HG03066 (cell line): Measurements from ENCODE around the gene CAPN5.
"Not testable (repeated sequence)": the region's sequence is repeated elsewhere in the genome, so short reads cannot be mapped to it uniquely, and the experiment has no call there.

Experiments used
- ATAC-seq: cut with Tn5 transposase; IDR thresholded peaks from one replicate; pipeline ENCODE4 v1.9.1; 2021; ENCODE audit warnings: low read depth; ENCODE audit not compliant: unreplicated experiment

Gene CAPN5

DNA sequence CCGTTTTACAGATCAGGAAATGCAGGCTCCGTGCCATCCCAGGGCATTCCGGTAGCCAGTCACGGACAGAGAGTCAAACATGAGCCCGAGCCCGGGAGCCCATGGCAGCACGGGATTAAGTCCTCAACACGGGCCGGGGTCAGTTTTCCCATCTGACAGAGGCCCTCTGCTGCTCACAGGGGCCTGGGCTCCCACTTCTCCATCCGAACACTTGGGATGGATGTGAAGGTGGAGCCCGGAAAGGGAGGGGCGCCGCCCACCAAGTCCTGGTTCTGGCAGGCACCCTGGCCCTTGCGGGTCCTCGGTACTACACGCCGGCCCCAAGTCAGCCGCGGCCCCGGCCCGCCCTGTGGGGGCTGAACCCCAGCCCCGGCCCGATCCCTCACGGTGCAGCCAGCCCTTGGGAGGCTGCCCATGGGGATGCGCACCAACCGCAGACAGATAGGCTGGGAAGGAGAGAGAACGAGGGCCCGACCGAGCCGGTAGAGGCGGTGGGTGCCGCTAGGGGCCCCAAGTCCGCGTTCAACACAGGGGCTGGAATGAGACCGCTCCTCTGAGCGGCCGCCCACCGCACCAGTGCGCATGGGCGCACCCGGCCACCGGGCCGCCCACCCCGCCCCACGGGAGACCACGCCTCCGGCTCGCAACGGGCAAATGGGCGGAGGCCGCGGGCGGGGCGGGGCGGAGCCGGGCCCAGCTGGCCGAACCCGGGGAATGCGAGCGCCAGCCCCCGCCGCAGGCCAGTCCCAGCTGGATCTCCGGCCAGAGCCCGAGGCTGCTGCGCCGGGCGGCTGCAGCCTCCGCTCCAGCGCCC is at the start of gene CAPN5:
CAPN5 (plus strand) TSS at position 743 of the 814 bp plus-strand sequence. CDS start 17,916 bp downstream, outside the sequence.
- ATAC-seq = peak; percentile 79

DNA sequence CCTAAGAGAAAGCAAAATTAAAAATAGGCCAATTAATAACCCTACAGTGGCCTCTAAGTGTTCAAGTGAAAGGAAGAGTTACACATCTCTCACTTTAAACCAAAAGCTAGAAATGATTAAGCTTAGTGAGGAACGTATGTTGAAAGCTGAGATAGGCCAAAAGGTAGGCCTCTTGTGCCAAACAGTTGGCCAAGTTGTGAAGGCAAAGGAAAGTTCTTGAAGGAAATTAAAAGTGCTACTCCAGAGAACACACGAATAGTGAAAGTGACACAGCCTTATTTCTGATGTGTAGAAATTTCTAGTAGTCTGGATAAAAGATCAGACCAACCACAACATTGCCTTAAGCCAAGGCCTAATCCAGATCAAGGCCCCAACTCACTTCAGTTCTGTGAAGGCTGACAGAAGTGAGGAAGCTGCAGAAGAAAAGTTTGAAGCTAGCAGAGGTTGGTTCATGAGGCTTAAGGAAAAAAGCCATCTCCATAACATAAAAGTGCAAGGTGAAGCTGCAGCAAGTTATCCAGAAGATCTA is 48.3 kb upstream of the CAPN5 start:
- not testable (repeated sequence) for ATAC-seq

DNA sequence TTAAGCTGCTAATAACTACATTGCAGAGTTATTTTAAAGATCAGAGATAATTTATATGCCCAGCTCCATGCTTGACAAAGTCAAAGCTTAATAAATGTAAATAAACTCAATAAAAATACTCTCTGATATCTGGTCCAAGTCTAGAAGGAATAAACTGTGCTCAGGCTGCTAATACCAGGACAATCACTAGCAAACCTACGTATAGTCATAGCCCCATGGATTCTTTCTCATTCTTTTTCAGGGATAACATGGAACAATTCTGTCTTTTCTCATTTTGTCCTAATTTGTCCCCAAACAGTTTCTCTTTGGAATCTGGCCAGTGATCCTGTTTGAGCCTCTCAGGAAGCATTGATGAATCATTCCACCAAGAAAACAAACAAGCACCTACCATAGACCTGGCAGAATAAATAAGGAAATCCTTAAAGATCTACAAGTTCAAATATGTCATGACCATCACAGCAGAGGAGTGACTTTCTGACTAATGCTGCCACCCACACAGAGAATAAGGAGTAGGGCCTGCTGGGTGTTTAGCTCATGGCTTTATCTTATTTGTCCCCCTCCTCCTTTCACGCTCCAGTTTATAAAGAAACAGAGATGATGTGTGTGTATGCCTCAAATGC is 46.7 kb upstream of the CAPN5 start:
- no peak for ATAC-seq

DNA sequence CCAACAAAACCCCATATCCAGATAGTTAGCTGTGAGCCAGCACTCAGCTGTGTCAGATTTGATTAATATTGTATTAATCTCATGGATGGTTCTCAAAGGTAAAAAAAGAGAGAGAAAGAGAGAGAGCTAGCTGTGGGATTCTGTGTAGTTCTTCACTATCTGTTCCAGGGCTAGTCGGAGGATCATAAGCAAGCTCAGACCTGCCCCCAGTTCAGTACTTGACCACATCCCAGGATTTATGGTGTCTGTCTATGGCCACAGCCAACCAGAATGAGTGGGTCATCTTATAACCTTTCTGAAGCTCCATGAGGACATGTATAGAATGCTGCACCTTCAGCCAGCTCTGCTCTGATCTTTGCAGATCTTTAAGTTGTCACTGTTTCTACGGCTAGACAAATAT is 46.0 kb upstream of the CAPN5 start:
- ATAC-seq = no peak

DNA sequence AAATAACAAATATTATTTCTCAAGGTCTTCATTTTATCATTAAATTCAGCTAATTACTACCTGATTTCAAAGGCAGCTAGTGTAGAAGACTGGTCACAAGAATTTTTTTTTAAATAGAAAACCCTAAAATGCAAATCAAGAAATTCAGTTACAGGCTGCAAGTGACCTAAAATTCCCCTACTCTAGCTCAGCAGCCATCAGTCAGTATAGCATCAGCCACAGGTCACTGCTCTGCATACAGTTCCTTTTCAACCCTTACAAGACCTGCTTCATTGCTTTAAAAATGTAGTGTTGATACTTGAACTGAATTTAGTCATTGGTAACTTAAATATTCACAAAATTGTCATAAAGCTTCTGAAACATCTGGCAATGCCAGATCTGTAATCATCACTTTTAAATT is 42.0 kb upstream of the CAPN5 start:
- no peak for ATAC-seq

DNA sequence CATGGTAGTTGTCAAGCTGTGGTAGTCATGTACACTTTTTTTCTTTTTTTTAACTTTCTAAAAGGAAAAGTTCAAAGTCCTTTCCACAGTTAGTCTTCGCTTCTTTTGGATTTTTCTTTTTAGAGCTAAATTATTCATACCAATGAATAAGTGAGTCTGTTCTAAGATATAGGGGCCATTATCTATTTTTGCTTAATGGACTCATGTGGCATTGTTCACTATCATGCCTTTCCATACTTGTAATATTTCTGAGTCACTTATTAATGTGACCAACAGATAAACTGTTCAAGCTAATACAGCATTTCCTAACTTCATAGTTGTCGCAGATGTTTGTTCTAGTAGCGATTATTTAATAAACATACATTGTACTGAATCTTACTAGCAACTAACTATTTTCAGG is 40.5 kb upstream of the CAPN5 start:
- ATAC-seq = no peak

DNA sequence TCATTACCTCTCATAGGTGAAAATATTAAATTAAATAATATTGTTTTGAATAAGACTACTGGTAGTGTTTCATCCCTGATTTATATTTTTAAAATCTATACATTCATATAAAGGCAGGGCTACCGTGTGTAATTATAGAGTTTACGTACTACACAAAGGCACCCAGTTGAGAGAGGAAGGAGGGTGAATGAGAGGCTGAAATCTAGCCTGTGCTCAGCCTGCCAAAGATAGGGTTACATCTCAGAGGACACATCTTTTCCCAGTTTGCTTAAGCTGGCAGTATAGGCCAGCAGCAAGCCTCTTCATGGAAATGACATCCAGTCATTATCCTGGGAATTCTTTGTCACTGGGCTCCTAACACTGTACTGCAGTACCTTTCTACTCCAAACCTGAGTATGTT is 40.0 kb upstream of the CAPN5 start:
- ATAC-seq = no peak

DNA sequence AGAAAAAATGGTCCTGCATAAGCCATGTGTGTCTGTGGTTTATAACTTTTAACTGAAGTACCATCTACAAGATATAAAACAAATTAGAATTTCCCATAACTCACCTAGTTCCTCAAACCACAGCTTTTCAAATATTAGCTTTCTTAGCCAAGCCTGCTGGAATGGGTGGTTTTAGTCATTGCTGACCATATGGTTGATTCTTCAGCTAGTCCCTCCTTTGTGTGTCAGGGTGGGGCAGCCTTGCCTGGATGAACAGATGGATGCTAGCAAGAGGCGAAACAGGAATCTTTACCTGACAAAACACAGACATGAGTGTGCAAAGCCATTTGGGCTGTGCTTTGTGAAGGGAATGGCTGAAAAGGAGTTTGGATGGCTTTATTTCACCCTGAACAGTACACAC is 39.5 kb upstream of the CAPN5 start:
- ATAC-seq = no peak

DNA sequence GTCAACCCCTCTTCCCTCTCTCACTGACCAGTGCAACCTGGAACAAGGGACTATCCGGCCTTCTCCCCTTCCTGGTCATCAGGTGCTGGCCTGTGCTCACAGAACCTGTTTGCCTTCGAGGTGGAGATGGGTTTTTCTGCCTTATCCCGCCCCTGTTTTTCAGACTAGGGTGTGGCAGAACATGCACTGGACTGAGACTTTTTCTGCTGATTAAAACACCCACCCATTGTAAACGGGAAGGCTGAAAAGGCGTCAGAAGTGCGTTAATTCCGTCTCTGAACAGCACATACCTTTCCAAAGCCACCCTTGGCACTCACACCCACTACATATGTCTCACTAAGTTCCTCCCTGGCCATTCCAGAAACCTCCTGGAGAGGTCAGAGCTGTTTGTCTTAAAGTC is 36.9 kb upstream of the CAPN5 start:
- ATAC-seq = no peak

DNA sequence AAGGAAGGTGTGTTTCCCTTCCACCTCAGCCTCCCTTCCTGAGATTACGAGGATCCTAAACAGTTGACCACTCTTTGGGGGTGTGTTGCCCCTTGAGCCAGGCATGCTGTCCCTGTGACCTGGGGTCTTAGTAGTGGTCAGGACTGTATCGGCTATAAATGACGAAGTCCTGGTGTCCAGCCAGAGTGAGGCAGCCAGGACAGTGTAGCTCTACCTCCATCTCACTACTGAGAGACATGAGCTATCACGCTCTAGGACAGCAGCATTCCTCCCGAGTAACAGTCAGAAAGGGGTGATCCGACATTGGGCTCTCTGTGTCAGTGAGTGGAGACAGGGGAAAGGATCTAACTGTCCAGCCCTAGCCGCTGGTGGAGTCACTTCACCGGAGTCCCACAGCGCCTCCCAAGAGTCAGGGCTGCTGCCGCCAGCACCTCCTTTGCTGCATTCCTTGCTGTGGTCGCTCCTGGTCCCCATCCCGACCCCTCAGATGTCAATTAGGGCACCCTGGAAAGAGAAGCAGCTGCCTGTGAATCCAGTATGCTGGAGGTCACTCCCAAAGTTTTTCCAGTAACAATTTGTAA is 35.8 kb upstream of the CAPN5 start:
- no peak for ATAC-seq

DNA sequence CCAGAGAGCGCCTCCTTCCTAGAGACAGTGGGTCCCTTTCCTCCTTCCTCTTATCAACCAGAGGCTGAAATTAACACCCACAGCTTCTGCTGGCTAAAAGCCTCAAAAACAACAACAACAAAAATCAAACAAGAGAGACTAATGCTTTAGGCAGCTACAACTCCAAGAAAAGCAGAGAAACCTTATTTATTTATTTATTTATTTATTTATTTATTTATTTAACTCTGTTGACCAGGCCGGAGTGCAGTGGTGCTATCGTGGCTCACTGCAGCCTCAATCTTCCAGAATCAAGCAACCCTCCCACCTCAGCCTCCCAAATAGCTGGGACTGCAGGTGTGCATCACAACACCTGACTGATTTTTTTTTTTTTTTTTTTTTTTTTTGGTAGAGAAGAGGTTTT is 35.2 kb upstream of the CAPN5 start:
- ATAC-seq = no peak

DNA sequence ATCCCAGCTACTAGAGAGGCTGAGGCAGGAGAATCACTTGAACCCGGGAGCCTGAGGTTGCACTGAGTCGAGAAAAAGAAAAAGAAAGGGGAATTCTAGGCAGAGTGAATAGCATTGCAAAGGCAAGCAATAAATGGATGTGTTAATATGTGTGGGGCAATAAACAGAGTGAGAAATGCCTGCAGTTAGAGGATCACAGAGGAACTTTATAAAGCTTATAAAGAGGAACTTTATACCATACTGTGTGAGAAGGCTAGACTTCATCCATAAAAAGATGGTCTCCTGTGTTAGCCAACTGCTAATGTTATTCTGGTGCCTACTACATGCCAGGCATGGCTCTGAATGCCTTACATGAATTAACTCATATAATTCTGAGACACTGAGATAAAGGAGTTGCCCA is 31.7 kb upstream of the CAPN5 start:
- no peak for ATAC-seq

DNA sequence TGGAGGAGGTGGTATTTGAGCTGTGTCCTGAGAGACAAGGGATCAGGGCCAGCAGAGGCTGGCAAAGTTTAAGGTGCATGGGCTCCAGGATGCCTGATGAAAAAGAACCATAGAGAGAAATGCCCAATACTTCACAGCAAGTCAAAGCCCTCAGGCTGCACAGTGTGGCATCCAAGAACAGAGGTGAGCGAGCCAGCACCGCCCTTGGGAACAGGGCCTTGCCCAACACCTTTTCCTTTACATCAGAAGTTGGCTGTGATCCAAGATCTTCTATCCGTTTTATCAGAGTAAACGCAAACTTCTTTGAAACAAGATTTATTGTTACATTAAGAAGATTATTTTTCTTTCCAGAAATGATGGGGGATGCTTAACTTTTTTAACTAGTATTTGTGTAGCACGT is 31.2 kb upstream of the CAPN5 start:
- no peak for ATAC-seq

DNA sequence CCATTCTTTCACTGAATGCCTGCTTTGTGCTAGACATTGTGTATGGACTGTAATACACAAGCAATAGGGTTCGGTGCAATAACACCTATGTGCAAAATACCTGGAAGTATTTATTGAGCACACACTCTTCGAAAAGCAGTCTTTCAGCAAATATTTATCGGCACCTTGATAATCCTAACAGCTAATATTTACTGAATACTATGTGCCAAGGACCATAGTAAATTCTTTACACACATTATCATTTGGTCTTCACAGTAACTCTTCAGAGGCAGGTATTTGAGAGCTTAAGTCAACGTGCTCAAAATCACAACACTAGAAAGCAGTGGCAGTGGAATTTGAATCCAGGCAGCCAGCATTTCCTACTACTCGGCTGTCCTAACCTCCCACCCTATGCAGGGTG is 30.4 kb upstream of the CAPN5 start:
- ATAC-seq = no peak

DNA sequence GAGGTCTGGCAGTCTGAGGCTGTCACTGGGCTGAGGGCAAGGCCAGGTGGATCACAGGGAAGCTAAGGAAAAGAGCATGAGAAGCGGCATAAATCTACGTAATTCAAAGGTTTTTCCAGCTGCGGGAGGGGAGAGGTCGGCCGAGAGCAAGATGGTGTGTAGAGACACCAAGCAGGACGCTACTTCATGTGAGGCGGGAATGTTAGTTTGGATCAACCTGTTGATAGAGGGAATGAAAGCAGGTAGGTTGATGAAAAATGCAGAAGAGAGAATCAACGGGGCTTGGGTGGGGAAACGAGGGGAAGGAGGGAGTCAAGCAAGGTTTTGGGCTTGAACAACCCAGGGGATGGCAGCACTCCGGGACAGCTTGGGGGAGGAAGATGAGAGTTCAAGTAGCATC is 29.7 kb upstream of the CAPN5 start:
- ATAC-seq = no peak

DNA sequence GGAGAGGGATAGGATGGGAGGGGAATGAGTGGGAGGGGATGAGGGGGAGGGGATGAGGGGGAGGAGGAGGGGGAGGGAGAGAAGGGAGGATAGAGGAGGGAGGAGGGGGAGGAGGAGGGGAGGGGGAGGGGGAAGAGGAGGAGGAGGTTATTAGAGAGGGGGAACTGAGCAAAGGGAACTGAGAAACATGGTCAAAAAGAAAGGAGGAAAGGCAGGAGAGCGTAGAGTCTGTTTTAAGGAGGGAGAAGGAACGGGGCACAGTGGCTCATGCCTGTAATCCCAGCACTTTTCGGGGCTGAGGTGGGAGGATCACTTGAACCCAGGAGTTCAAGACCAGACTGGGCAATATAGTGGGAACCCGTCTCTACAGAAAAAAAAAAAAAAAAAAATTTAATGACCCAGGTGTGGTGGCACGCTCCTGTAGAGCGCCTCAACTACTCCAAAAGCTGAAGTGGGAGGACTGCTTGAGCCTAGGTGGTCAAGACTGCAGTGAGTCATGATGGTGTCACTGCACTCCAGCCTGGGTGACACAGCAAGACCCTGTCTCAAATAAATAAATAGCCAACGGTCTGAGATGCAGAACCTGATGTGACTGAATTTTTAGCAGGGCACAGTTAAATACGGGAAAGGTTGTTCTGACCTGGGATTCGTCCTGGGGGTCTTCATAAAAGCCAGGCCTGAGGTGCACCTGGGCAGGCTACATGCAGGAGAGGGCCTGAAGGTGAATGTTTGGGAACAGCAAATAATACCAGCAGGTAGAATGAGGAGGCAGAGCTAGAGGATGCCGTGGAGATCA is 28.5 kb upstream of the CAPN5 start:
- ATAC-seq = no peak

DNA sequence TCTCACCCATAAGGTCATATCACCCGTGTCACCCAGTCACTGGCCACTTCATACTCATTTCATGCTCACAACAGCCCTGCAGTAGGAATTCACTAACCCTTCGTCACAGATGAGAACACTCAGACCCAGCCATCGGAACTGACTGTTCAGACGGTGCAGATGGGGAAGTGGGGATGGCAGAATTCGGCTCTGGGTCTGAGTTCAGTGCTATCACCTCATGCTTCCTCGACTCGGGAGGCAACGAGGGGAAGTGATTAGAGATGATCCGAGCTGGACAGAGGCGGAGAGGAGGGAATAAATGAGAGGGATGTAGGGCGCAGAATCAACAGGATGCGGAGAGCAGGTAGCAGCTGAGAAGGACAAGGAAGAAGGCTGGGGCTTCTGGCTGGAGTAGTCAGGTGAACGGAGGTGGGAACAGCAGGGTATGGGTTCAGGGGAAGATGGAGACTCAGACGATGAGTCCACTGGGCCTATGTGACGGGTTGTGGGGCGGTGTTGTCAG is 27.9 kb upstream of the CAPN5 start:
- no peak for ATAC-seq

DNA sequence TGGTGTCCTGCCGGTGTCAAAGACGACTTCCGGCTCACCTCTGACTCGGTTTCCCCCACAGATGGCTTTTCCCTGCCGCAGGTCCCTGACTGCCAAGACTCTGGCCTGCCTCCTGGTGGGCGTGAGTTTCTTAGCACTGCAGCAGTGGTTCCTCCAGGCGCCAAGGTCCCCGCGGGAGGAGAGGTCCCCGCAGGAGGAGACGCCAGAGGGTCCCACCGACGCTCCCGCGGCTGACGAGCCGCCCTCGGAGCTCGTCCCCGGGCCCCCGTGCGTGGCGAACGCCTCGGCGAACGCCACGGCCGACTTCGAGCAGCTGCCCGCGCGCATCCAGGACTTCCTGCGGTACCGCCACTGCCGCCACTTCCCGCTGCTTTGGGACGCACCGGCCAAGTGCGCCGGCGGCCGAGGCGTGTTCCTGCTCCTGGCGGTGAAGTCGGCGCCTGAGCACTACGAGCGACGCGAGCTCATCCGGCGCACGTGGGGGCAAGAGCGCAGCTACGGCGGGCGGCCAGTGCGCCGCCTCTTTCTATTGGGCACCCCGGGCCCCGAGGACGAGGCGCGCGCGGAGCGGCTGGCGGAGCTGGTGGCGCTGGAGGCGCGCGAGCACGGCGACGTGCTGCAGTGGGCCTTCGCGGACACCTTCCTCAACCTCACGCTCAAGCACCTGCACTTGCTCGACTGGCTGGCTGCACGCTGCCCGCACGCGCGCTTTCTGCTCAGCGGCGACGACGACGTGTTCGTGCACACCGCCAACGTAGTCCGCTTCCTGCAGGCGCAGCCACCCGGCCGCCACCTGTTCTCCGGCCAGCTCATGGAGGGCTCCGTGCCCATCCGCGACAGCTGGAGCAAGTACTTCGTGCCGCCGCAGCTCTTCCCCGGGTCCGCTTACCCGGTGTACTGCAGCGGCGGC is 27.0 kb upstream of the CAPN5 start:
- no peak for ATAC-seq

DNA sequence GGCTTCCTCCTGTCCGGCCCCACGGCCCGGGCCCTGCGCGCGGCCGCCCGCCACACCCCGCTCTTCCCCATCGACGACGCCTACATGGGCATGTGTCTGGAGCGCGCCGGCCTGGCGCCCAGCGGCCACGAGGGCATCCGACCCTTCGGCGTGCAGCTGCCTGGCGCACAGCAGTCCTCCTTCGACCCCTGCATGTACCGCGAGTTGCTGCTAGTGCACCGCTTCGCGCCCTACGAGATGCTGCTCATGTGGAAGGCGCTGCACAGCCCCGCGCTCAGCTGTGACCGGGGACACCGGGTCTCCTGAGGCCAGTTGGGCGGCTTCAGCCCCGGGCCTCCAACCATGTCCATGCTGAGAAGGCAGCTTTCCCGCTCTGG is 26.4 kb upstream of the CAPN5 start:
- no peak for ATAC-seq

DNA sequence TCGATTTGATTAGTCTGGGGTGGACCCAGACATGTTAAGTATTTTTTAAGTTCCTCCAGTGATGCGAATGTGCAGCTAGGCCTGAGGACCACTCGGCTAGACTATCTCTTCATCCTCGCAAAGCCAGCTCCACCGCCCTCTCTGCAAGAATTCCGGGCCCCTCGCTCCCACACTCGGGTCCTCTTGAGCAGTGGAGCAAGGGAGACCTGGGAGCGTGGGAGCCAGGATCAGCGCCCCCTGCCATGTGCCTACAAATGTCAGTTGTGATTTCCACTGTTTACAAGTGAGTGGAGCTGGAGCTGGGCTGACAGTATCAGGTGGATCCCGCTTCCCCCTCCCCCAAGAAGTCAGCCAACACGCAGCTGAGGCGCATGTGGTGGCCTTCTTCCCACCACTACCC is 25.9 kb upstream of the CAPN5 start:
- ATAC-seq = no peak
